K562 (cell line): ENCODE data around the gene YJU2. TPM values are rescaled to one million over a fixed set of nuclear protein-coding genes. Genes with fewer than 3 reads are reported as not detected.

Experiments
- ATAC-seq: fragments of 200-7000 bp; cut with Tn5 transposase; 3 replicates; pipeline ENCODE4 v1.9.1; 2020; ENCODE audit warnings: moderate library complexity
- BruUV-seq: library from RNA; stranded (reverse); fragments of 400-500 nt; replicated peaks from 2 replicates; lab custom pipeline; 2021; lab: Mats Ljungman, UMichigan
- CTCF ChIA-PET: fragments of 300-600 bp; formaldehyde crosslinking; extraction: SDS; loops from one replicate; lab custom pipeline; 2021; ENCODE audit warnings: low intra/inter-chr PET ratio; lab: Yijun Ruan, JAX
- POLR2A ChIA-PET: fragments of 300-600, 350-650 bp; sonication (Branson Sonifier 250); formaldehyde crosslinking; extraction: SDS; loops from one replicate; lab custom pipeline; 2021; ENCODE audit warnings: antibody characterized with exemption, inconsistent platforms; lab: Yijun Ruan, JAX
- DNase-seq, 4 experiments: peaks; one replicate each; pipeline versions ENCODE4 v3.0.0 to v3.0.0-alpha.2; 2011 to 2018; ENCODE audit warnings: low spot score in 3 of 4, mixed read lengths in 3 of 4; ENCODE audit errors: extremely low read depth in 1 of 4
- FAIRE-seq: peaks from 2 replicates; lab custom pipeline; 2011; peaks lifted over from hg19 to GRCh38; lab: Jason Lieb, UNC
- H2AFZ ChIP-seq: 2 replicates; pipeline ENCODE4 v1.6.0; 2011; ENCODE audit warnings: low read depth, low read length, control low read depth, inconsistent platforms
- H3K27ac ChIP-seq: fragments of 200-600 bp; 3 replicates; pipeline ENCODE4 v1.8.0; 2011; ENCODE audit warnings: low read depth, mild to moderate bottlenecking, control low read depth, inconsistent platforms, low read length, moderate library complexity, mixed read lengths; ENCODE audit errors: extremely low read depth
- H3K27me3 ChIP-seq, 2 experiments: fragments of 300-600 bp in 1 of 2; 2 replicates in 1 of 2; 3 replicates in 1 of 2; pipeline versions ENCODE4 v1.6.0 to v1.8.0; 2011; ENCODE audit warnings: inconsistent platforms in 2 of 2, low read length in 2 of 2, mild to moderate bottlenecking in 1 of 2, mixed read lengths in 1 of 2, moderate library complexity in 1 of 2; ENCODE audit not compliant: control insufficient read depth in 2 of 2, insufficient read depth in 2 of 2
- H3K36me3 ChIP-seq: fragments of 300-600 bp; 3 replicates; pipeline ENCODE4 v1.8.0; 2011; ENCODE audit warnings: mild to moderate bottlenecking, low read length, inconsistent platforms; ENCODE audit not compliant: control insufficient read depth, insufficient read depth
- H3K4me1 ChIP-seq, 2 experiments: fragments of 200-600 bp in 1 of 2; replicated peaks in 1 of 2; 2 replicates in 1 of 2; 3 replicates in 1 of 2; pipeline versions ENCODE4 v1.5.1 to v1.8.0; 2011; ENCODE audit warnings: inconsistent platforms in 2 of 2, low read length in 2 of 2, mild to moderate bottlenecking in 1 of 2, mixed read lengths in 1 of 2, moderate library complexity in 1 of 2; ENCODE audit not compliant: control insufficient read depth in 2 of 2, insufficient read depth in 2 of 2
- H3K4me2 ChIP-seq: 2 replicates; pipeline ENCODE4 v1.6.1; 2011; ENCODE audit warnings: low read length, control low read depth, inconsistent platforms, mixed read lengths; ENCODE audit not compliant: insufficient read depth
- H3K4me3 ChIP-seq: fragments of 200-600 bp; sonication (generic), shearing (Covaris generic); 2 replicates; pipeline ENCODE4 v1.5.1; 2016; ENCODE audit warnings: control low read depth, inconsistent platforms
- H3K79me2 ChIP-seq: fragments of 200-600 bp; 3 replicates; pipeline ENCODE4 v1.8.0; 2011; ENCODE audit warnings: low read length, inconsistent platforms; ENCODE audit not compliant: control insufficient read depth, insufficient read depth
- H3K9ac ChIP-seq, 2 experiments: 2 replicates each; pipeline versions ENCODE4 v1.6.0 to v1.6.1; 2011; ENCODE audit warnings: low read depth in 2 of 2, low read length in 2 of 2, control low read depth in 1 of 2, inconsistent platforms in 1 of 2, mild to moderate bottlenecking in 1 of 2, mixed read lengths in 1 of 2; ENCODE audit not compliant: insufficient read depth in 1 of 2
- H3K9me1 ChIP-seq: one replicate; pipeline ENCODE4 v1.6.0; 2011; ENCODE audit warnings: inconsistent platforms, mild to moderate bottlenecking, low read length, moderate library complexity; ENCODE audit not compliant: control insufficient read depth, insufficient read depth
- H3K9me3 ChIP-seq: replicated peaks from 2 replicates; pipeline ENCODE4 v1.5.1; 2011; ENCODE audit warnings: low read depth, low read length, inconsistent platforms; ENCODE audit not compliant: control insufficient read depth, insufficient read depth
- H4K20me1 ChIP-seq: replicated peaks from 2 replicates; pipeline ENCODE4 v1.6.1; 2011; ENCODE audit warnings: low read length, inconsistent platforms, mixed read lengths; ENCODE audit not compliant: control insufficient read depth, insufficient read depth
- CBX1 ChIP-seq: sonication (generic); IDR thresholded peaks from 2 replicates; pipeline ENCODE4 v1.6.1; 2016; ENCODE audit warnings: antibody characterized with exemption, low read depth, mild to moderate bottlenecking
- ETV1 ChIP-seq: fragments of 450-650 bp; conservative IDR thresholded peaks from 2 replicates; pipeline ENCODE4 v1.6.1; 2016; ENCODE audit warnings: missing genetic modification characterization, control low read depth, low read depth, missing compliant biosample characterization
- HCFC1 ChIP-seq: IDR thresholded peaks from 2 replicates; pipeline ENCODE4 v1.6.1; 2012; ENCODE audit warnings: low read depth, low read length, improper control_type of control experiment
- HMGN3 ChIP-seq: IDR thresholded peaks from 2 replicates; pipeline ENCODE4 v1.6.1; 2011; ENCODE audit warnings: borderline replicate concordance, low read depth, mild to moderate bottlenecking, mixed read lengths, low read length; ENCODE audit not compliant: insufficient read length; ENCODE audit errors: extremely low read depth
- HNRNPL ChIP-seq: fragments of 200-400 bp; formaldehyde crosslinking; IDR thresholded peaks from 2 replicates; pipeline ENCODE4 v1.6.1; 2017; ENCODE audit warnings: low read depth, mild to moderate bottlenecking, low read length
- ID3 ChIP-seq, 2 experiments: fragments of 250-450 bp in 1 of 2; fragments of 450-650 bp in 1 of 2; sonication (Bioruptor Pico) in 1 of 2; IDR thresholded peaks; 2 replicates each; pipeline versions ENCODE4 v1.6.1 to v1.8.0; 2016 to 2021; ENCODE audit warnings: mild to moderate bottlenecking in 2 of 2, moderate library complexity in 2 of 2, missing compliant biosample characterization in 1 of 2, missing genetic modification characterization in 1 of 2
- PRDM10 ChIP-seq: fragments of 450-650 bp; IDR thresholded peaks from 2 replicates; pipeline ENCODE4 v1.6.1; 2018; ENCODE audit not compliant: partially characterized antibody
- SMARCC2 ChIP-seq: fragments of 450-650 bp; IDR thresholded peaks from 2 replicates; pipeline ENCODE4 v1.6.1; 2017; ENCODE audit warnings: antibody characterized with exemption, moderate library complexity, mild to moderate bottlenecking, low read depth
- TRIM28 ChIP-seq: fragments of 450-650 bp; IDR thresholded peaks from 2 replicates; pipeline ENCODE4 v1.6.1; 2017
- ZNF584 ChIP-seq: fragments of 200-800 bp; sonication (Bioruptor generic); IDR thresholded peaks from 2 replicates; pipeline ENCODE4 v1.6.1; 2016; ENCODE audit warnings: low read depth, mild to moderate bottlenecking, missing genetic modification characterization, missing compliant biosample characterization
- ZNF639 ChIP-seq, 2 experiments: fragments of 200-800 bp in 1 of 2; sonication (Bioruptor generic) in 1 of 2; sonication (generic) in 1 of 2; formaldehyde crosslinking in 1 of 2; IDR thresholded peaks in 1 of 2; conservative IDR thresholded peaks in 1 of 2; 2 replicates each; pipeline versions ENCODE4 v1.5.0 to v1.6.1; 2016 to 2020; ENCODE audit warnings: missing compliant biosample characterization in 1 of 2, missing genetic modification characterization in 1 of 2, missing genetic modification reagents in 1 of 2
- WGBS: fragments of 100-300 bp; shearing (Covaris generic); methylation state at CpG from one replicate; pipeline ENCODE4 v1.1.6; 2016; ENCODE audit warnings: low coverage, mixed read lengths; ENCODE audit not compliant: insufficient coverage; ENCODE audit errors: missing lambda C conversion rate; 5-methylcytosine and 5-hydroxymethylcytosine counted together
- in situ Hi-C: fragments of 300-500 bp; cut with MboI; formaldehyde crosslinking; loops from 4 replicates; pipeline ENCODE4 v1.15.0; 2018; ENCODE audit warnings: inconsistent platforms, mixed read lengths
- intact Hi-C: fragments of 100-400 bp; cut with micrococcal nuclease; formaldehyde crosslinking; loops from 2 replicates; pipeline ENCODE4 v1.14.2; 2022
- polyA plus RNA-seq, 8 experiments: library from polyadenylated mRNA; depleted of rRNA in 4 of 8; stranded (reverse) in 5 of 8; unstranded in 3 of 8; fragments of >200 nt; fragmentation: Nextera tagmentation in 2 of 8; fragmentation: Illumina TruSeq in 1 of 8; extraction: Ambion mirVana in 2 of 8; extraction: Trizol in 1 of 8; gene quantifications; 2 replicates each; pipeline versions ENCODE4 v1.2.1 to v1.2.3, GENCODE V29; 2011 to 2014; ENCODE audit warnings: inconsistent platforms in 1 of 8, missing spikeins in 1 of 8
- total RNA-seq, 7 experiments: library from RNA; depleted of rRNA in 6 of 7; stranded (reverse); fragments of >200 nt in 6 of 7; fragmentation: Illumina TruSeq in 2 of 7; extraction: Trizol in 2 of 7; gene quantifications; 2 replicates each; pipeline versions ENCODE4 v1.2.1 to v1.2.3, GENCODE V29; 2011 to 2021; ENCODE audit warnings: low replicate concordance in 1 of 7

The YJU2 gene
- total and polyA plus RNA-seq, 9 of the 15 experiments (the other 6 are each of a cell fraction or from before 2014, with no cell fraction given): 0.41 to 34.9 (median 19.3) TPM

- TF ChIP-seq ZNF639 (CRISPR knock-in tag; conservative IDR thresholded peaks at IDR 0.05 in 1 of 2, IDR thresholded peaks at IDR 0.05 in 1 of 2) (0 out of 4 replicates have a peak, but pooled peaks of 1 of the 2 experiments have one; percentile 56), ETV1 (tag) (peak; percentile 69), ZNF584 (0 out of 2 replicates have a peak, but pooled peaks have one; percentile 45), CBX1 (0 out of 2 replicates have a peak, but pooled peaks have one; percentile 58), TRIM28 (no peak), HCFC1 (peak; percentile 35; the same call in 1 of the 2 replicates)
Observed at GRCh38 chr19:4310247-4311121, 63.6 kb downstream of the YJU2 start (continued).

GRCh38 chr19:4313847-4314490 is 67.1 kb downstream of the YJU2 start:
- peaks cover 4 to 29% of the 10 kb centered on the region in 2 experiments for H3K4me1 ChIP-seq
- no peaks in the 10 kb centered on the region for H3K36me3 ChIP-seq
- intact Hi-C loops: no loop called here
- no peaks in the 10 kb centered on the region for H4K20me1 ChIP-seq
- ChIA-PET POLR2A (interaction anchor here (1.2 kb wide), 2 partner anchors 14 to 29 kb away, joined by 3 to 4 read pairs; no protein-coding TSS in a partner anchor), CTCF (no interaction called here)
- no peak for ATAC-seq
- no TSS peak for BruUV-seq
- in situ Hi-C loops: no loop called here
- peak in 3 of 4 experiments; percentile 25 to 31 (median 30) for DNase-seq
- no peaks in the 10 kb centered on the region for H3K27me3 ChIP-seq
- no peak overlapping the region for H3K9ac ChIP-seq
- H2AFZ ChIP-seq: no peak overlapping the region
- no peaks in the 10 kb centered on the region for H3K9me3 ChIP-seq
- 20% methylated on average over 12 of the region's 12 CpGs for WGBS
- H3K79me2 ChIP-seq: no peaks in the 10 kb centered on the region
- no peaks in the 10 kb centered on the region for H3K9me1 ChIP-seq
- no peak overlapping the region for H3K27ac ChIP-seq
- no peak for FAIRE-seq
- no peak overlapping the region for H3K4me2 ChIP-seq
- H3K4me3 ChIP-seq: no peak overlapping the region
- TF ChIP-seq HMGN3 (no peak), ID3 (CRISPR knock-in tag; IDR thresholded peaks at IDR 0.05) (no peak), ID3 (tag; IDR thresholded peaks at IDR 0.05) (no peak), SMARCC2 (no peak), PRDM10 (peak; percentile 58), HNRNPL (no peak)
